Adrenal gland (tissue), 12 donors: ENCODE results near the gene MCOLN1. TPM values are rescaled to one million over a fixed set of nuclear protein-coding genes. Genes with fewer than 3 reads are reported as not detected.

Source experiments
- DNase-seq, 7 donors: peaks; one replicate each; pipeline ENCODE4 v3.0.0-alpha.2; 2019 to 2020
- H3K27ac ChIP-seq, 5 donors: fragments of 200-600 bp; sonication (generic) in 4 of 5; 1 replicate in 3 of 5; 2 replicates in 2 of 5; pipeline versions ENCODE4 v1.5.1 to v1.8.0; 2016 to 2020; ENCODE audit warnings: mild to moderate bottlenecking in 1 of 5
- H3K27me3 ChIP-seq: fragments of 200-600 bp; 2 replicates; pipeline ENCODE4 v1.8.0; 2021
- H3K36me3 ChIP-seq, 2 donors: fragments of 200-600 bp; replicated peaks in 1 of 2; 1 replicate in 1 of 2; 2 replicates in 1 of 2; pipeline versions ENCODE4 v1.5.1 to v1.8.0; 2018 to 2022
- H3K4me1 ChIP-seq, 2 donors: fragments of 200-600 bp; replicated peaks in 1 of 2; 1 replicate in 1 of 2; 2 replicates in 1 of 2; pipeline versions ENCODE4 v1.5.1 to v1.8.0; 2018 to 2021
- H3K4me3 ChIP-seq, 4 donors: fragments of 200-600 bp; sonication (generic) in 3 of 4; one replicate each; pipeline ENCODE4 v1.5.1; 2016 to 2018
- H3K9me3 ChIP-seq, 3 donors: fragments of 200-600 bp; sonication (generic) in 1 of 3; replicated peaks in 1 of 3; 1 replicate in 2 of 3; 2 replicates in 1 of 3; pipeline versions ENCODE4 v1.5.1 to v1.8.0; 2016 to 2021
- CTCF ChIP-seq, 6 experiments: fragments of 450-650 bp in 4 of 6; fragments of 200-600 bp in 2 of 6; sonication (generic) in 1 of 6; IDR thresholded peaks; 1 replicate in 5 of 6; 2 replicates in 1 of 6; pipeline versions ENCODE4 v1.5.1 to v1.8.0; 2016 to 2021; ENCODE audit warnings: antibody characterized with exemption in 6 of 6, mild to moderate bottlenecking in 2 of 6, moderate library complexity in 1 of 6
- POLR2A ChIP-seq, 2 donors: fragments of 450-650 bp; IDR thresholded peaks; one replicate each; pipeline ENCODE4 v1.6.1; 2017; ENCODE audit warnings: antibody characterized with exemption in 2 of 2, mild to moderate bottlenecking in 2 of 2, moderate library complexity in 1 of 2
- WGBS, 4 donors: extraction: QIAGEN DNeasy Blood & Tissue Kit in 2 of 4; methylation state at CpG; one replicate each; pipeline versions ENCODE4 v1.1.5 to v1.1.7; 2013 to 2017; 5-methylcytosine and 5-hydroxymethylcytosine counted together
- intact Hi-C, 2 donors: fragments of 100-400 bp; cut with DNase I; formaldehyde crosslinking; loops; one replicate each; pipeline versions ENCODE4 v1.14.1 to v1.15.0; 2022 to 2023
- polyA plus RNA-seq, 3 donors: library from polyadenylated mRNA; stranded (reverse); fragments of 200-250 nt in 2 of 3; fragments of 350-450 nt in 1 of 3; fragmentation: Illumina TruSeq in 1 of 3; extraction: RNeasy Lipid Tissue Mini Kit (QIAGEN cat#74804) in 1 of 3; gene quantifications; one replicate each; pipeline ENCODE4 v1.2.3, GENCODE V29; 2013 to 2014
- total RNA-seq, 9 donors: library from RNA; depleted of rRNA in 4 of 9; stranded (reverse); fragments of >200 nt in 4 of 9; fragments of 120-200 nt in 1 of 9; fragmentation: NEBNext Ultra II Directional in 1 of 9; extraction: Animal tissue kit (Norgen Biotek cat#: 25700) in 1 of 9; gene quantifications; one replicate each; pipeline versions ENCODE4 v1.1.0 to v1.2.4, GENCODE V29; 2013 to 2023
- donor health status: healthy with polysubstance abuse.
- donor health status: Bipolar disorder and iron deficiency.
- donor health status: DM: yes; HTN: yes; CAD: no.
- donor health status: DM: no; HTN: no; CAD: no.
- donor health status: DM: no; HTN: no; CAD: no.
- donor health status: DM: yes; HTN: yes; CAD: no.

The MCOLN1 gene
- total and polyA plus RNA-seq, 12 donors: 6.0 to 212 (median 57.1) TPM

- DNase-seq: peak in 3 of 7 donors; percentile 22 to 44 (median 25)
- Histone ChIP-seq H3K27ac (no peak overlapping the region), H3K36me3 (peaks cover 0 to 59% of the 10 kb centered on the region in 2 donors), H3K27me3 (no peaks in the 10 kb centered on the region), H3K4me1 (peaks cover 4 to 6% of the 10 kb centered on the region in 2 donors), H3K4me3 (no peak overlapping the region), H3K9me3 (no peaks in the 10 kb centered on the region)
- TF ChIP-seq CTCF (IDR thresholded peaks at IDR 0.05): no peak
- no peak for TF ChIP-seq POLR2A (IDR thresholded peaks at IDR 0.05)
- intact Hi-C loops: no loop called here
- 83 to 94% (median 85%) methylated on average over 10 to 39 of the region's 39 CpGs for WGBS, 4 donors
Measured at GRCh38 chr19:7540761-7541474, 18.5 kb downstream of the MCOLN1 start.

- H3K4me3 ChIP-seq: no peak overlapping the region
- DNase-seq: peak in 1 of 7 donors; percentile 26
- H3K36me3 ChIP-seq: peaks cover 0 to 59% of the 10 kb centered on the region in 2 donors
- H3K9me3 ChIP-seq: no peaks in the 10 kb centered on the region
- H3K4me1 ChIP-seq: peaks cover 0 to 1% of the 10 kb centered on the region in 2 donors
- H3K27ac ChIP-seq: no peak overlapping the region
- intact Hi-C loops: no loop called here
- no peaks in the 10 kb centered on the region for H3K27me3 ChIP-seq
- no peak for TF ChIP-seq POLR2A (IDR thresholded peaks at IDR 0.05)
- no peak for TF ChIP-seq CTCF (IDR thresholded peaks at IDR 0.05)
- WGBS, 4 donors: 93 to 98% (median 95%) methylated on average over 5 to 15 of the region's 15 CpGs
Measured at GRCh38 chr19:7541475-7541824, 19.0 kb downstream of the MCOLN1 start.

GRCh38 chr19:7541828-7542443, 19.5 kb downstream of the MCOLN1 start:
- H3K27ac ChIP-seq: no peak overlapping the region
- H3K4me3 ChIP-seq: no peak overlapping the region
- DNase-seq: peak in 1 of 7 donors; percentile 15
- no peaks in the 10 kb centered on the region for H3K4me1 ChIP-seq
- no peak for TF ChIP-seq POLR2A (IDR thresholded peaks at IDR 0.05)
- no peak for TF ChIP-seq CTCF (IDR thresholded peaks at IDR 0.05)
- intact Hi-C loops: no loop called here
- H3K27me3 ChIP-seq: no peaks in the 10 kb centered on the region
- peaks cover 0 to 59% of the 10 kb centered on the region in 2 donors for H3K36me3 ChIP-seq
- WGBS, 4 donors: 95 to 99% (median 97%) methylated on average over 9 to 11 of the region's 11 CpGs
- no peaks in the 10 kb centered on the region for H3K9me3 ChIP-seq

GRCh38 chr19:7542556-7543348, 20.3 kb downstream of the MCOLN1 start:
- no peak overlapping the region for H3K4me3 ChIP-seq
- peaks cover 0 to 57% of the 10 kb centered on the region in 2 donors for H3K36me3 ChIP-seq
- TF ChIP-seq POLR2A (IDR thresholded peaks at IDR 0.05) (no peak), CTCF (IDR thresholded peaks at IDR 0.05) (no peak)
- intact Hi-C loops: no loop called here
- H3K4me1 ChIP-seq: no peaks in the 10 kb centered on the region
- no peaks in the 10 kb centered on the region for H3K9me3 ChIP-seq
- no peaks in the 10 kb centered on the region for H3K27me3 ChIP-seq
- peak overlapping the region in 2 of 5 donors; percentile 30 to 71 for H3K27ac ChIP-seq
- DNase-seq: no peak
- 93 to 98% (median 97%) methylated on average over 6 to 24 of the region's 24 CpGs for WGBS, 4 donors
